Neural progenitor cell (in vitro differentiated cells): ENCODE data around the gene FBN3.

ENCODE experiments used
- CTCF ChIP-seq: fragments of 200-600 bp; sonication (generic); IDR thresholded peaks from 2 replicates; pipeline ENCODE4 v1.5.1; 2017; ENCODE audit warnings: antibody characterized with exemption, mild to moderate bottlenecking
- EZH2phosphoT487 ChIP-seq: fragments of 200-600 bp; sonication (generic); IDR thresholded peaks from 2 replicates; pipeline ENCODE4 v1.6.1; 2017; ENCODE audit warnings: antibody characterized with exemption

- TF ChIP-seq CTCF (no peak), EZH2phosphoT487 (no peak)
Measured at GRCh38 chr19:8045872-8046568, 103.4 kb downstream of the FBN3 start.
